ENCODE measurements around the gene CEP41.

Gene CEP41

DNA sequence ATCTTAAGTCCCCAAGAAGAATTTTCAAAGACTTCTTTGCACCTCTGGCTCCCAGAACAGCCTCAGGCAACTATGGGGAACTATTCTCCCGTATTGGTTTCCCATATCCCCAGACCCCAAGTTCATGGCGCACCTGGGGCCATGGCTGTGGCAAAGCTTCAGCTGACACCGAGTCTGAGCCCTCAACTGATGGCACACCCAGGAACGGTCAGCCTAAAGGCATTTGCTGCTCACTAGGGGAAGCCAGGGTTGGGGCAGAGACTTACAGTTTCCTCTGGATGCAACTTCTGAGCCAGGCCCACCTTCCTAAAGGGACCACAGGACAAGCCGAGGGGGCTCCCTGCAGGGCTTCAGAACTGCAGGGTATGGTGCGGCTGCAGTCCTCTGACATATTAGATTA lies 74.3 kb downstream of the CEP41 start:
- DNase-seq: no peak

DNA sequence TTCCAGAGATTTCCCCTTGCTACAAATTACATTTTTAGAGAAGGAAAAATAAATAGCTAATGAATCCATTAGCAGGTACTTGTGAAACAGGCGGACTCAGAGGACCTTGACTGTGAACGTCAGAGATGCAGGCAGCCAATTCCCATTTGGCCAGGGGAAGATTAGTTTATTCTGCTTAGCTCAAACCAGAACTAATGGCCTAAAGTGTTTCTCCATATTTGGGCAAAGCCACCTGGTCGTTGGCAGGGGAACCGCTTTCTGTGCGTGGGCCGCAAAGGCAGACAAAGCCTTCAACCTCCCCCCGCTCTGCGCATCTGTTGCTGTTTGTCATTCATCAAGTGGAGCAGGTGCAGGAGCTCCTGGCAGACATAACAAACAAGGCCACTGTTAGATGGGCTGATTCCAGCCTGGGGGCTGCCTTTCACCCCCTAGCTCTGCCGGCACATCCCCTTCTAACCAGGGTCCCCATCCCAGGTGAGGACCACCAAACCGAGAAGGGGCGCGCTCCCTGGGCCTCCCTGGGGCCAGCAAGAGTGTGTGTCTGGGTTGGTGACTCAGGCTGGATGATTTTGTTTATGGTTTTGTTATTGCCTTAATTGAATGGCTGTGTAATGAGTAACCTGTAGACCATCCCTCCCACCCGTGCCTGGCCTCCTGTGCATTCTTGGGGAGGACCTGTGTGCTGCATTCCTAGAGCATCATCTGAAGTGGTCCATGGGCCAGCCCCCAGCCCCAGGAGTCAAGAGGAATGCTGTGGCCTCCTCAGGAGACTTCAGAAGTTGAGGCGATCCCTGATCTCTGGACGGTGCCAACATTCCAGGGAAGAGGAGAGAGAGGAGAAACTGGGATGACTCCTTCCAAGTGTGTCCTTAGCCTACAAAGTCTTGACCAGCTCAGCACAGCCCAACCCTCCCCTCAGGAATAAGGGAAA lies 75.0 kb downstream of the CEP41 start:
- peak in 1 of 2 experiments; percentile 11 for DNase-seq

DNA sequence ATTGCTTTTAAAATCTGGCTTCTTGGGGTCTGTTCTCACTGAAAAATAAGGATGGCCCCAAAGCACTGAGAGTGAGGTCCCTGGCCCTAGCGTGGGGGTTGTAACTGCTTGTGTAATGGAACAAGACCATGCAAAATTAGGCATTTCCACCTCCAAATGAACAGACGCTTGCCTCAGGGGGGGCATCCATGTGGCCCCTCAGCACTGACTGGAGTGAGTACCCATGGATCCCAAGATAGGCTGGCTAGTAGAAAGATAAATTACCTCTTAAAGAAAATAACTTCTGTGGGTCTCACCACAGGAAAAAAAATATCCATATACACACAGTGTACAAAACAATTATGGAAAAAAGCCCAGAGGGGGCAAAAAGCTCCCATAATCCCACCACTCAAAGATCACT lies 75.7 kb downstream of the CEP41 start:
- no peak for DNase-seq

GRCh38 chr7:130364451-130364850 lies 76.4 kb downstream of the CEP41 start:
- no peak for DNase-seq

- peak in 1 of 2 experiments; percentile 9 for DNase-seq
Measured at GRCh38 chr7:130363026-130363847, 77.6 kb downstream of the CEP41 start.

DNA sequence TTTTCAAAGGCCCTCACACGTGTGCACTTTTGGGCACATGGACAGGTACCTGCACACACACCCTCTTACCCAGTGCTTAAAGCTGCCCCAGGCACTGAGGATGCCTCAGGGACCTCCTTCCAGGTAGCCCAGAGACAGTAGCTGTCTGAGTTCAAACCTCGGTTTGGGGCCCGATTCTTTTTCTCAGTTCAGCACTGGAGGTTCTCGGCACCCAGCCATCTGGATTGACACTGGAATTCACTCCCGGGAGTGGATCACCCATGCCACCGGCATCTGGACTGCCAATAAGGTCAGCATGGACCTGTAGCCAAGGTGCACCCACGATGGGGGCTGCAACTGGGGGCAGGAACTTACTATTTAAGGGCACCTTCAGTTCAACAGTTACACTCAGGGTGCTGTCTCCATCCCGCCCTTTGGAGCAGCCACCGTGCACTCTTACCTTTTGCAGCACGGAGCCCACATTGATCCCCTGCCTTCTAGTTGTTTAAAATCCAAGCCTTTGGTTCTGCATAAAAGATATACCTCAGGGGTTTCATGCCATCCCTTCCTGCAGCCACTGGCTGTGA lies 78.5 kb downstream of the CEP41 start:
- no peak for DNase-seq

GRCh38 chr7:130361681-130362080 lies 79.1 kb downstream of the CEP41 start:
- DNase-seq: no peak

DNA sequence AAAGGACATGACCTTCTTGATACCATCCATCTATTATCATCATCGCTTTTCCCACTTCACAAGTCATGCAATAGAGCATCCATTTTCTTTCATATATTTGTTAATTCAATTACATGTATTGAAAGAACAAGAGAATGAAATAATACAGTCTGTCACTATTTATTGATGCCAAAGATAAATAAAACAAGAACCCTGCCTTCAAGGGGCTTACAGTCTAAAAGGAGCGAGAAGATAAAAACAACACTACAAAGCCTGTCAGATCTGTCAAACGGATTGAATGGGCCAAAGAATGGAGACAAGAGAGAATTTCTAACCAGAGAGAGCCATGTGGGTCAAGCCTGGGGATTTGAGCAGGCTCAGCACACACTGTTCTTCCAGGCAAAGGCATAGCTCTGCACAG lies 80.3 kb downstream of the CEP41 start:
- no peak for DNase-seq

DNA sequence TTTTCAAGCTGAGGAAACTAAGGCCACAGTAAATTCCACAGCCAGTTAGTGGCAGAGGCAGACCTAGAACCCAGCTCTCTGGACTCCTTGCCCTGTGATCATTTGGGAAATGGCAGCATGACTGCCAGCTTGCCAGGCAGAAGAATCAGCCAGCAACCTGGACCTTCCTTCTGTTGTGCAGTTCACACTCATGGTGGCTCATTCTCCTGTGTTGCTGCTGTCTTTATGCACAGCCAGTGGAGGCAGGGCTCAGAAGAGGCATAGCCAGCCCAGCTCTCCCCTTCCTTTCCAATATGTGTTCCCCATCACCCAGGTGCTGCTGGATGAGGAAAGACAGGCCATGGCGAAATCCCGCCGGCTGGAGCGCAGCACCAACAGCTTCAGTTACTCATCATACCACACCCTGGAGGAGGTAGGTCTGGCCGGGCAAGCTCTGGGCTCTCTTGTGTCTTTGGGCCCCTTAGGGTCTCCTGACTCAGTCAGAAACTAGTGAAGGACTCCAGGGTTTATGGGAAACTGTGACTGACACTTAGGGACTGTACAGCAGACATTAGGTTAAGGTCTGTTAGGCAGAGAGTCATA lies 81.4 kb downstream of the CEP41 start:
- DNase-seq: no peak

- DNase-seq: no peak
Measured at GRCh38 chr7:130358471-130358870, 82.3 kb downstream of the CEP41 start.

DNA sequence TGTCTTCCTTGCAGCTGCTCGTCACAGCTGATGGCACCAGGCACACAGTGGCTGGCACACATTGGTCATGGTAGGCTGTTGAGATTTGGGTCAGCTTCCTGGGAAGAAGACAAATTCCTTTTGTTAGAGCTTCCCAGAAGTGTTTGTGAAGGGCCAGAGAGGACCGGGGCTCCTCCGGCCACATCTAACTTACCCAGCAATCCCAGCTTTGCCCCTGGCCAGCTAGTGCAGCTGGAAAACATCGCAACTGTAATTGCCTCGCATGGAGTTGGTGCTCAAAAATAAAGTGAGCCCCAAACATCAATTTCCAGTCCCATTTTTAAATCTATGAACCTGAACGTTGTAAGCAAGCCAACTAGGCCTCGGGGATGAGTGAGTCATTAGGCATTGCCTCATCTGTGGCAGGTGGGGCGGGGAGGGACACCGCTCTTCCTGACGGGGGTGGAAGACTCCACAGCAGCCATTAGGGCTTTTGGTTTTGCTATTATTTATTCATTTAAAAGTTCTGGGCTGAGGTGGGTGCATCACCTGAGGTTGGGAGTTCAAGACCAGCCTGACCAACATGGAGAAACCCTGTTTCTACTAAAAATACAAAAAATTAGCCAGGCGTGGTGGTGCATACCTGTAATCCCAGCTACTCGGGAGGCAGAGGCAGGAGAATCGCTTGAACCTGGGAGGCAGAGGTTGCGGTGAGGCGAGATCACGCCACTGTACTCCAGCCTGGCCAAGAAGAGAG lies 83.8 kb downstream of the CEP41 start:
- DNase-seq: no peak

DNA sequence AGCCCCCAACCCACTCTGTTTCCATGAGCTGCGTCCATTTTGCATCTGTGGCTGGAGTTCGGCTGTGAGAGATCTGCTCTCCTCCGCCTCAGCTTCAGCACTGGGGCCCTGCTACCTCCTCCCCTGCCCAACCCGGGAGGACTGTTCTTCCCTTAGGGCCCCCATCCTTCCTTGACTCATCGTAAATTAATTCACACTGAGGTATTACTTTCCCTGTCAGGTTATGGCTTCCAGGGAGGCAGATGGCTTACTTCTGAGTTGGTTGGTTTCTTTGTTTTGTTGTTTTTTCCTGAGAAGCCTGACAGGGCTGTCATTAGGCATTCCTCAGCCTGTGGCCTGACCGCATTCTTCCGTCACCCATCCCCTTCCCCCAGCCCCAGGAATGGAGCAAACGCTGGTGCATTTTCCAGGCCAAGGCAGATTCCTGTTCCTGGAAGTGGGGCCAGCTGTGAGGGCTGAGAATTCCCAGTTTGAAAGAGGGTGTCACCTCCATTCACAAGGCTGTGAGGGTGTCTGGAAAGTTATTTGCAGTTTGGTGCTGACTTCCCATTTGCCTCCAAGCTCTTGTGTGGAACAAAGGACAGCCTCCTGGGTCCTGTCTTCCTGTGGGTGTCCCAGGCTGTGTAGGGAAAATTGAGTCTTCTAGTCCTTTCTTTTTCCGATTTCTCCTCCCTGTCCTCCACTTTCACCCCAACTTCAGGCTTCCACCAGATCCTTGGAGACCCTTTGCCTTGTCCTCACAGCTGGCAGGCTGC lies 84.5 kb downstream of the CEP41 start:
- DNase-seq: no peak

- DNase-seq: no peak
Measured at GRCh38 chr7:130353196-130353595, 87.6 kb downstream of the CEP41 start.

DNA sequence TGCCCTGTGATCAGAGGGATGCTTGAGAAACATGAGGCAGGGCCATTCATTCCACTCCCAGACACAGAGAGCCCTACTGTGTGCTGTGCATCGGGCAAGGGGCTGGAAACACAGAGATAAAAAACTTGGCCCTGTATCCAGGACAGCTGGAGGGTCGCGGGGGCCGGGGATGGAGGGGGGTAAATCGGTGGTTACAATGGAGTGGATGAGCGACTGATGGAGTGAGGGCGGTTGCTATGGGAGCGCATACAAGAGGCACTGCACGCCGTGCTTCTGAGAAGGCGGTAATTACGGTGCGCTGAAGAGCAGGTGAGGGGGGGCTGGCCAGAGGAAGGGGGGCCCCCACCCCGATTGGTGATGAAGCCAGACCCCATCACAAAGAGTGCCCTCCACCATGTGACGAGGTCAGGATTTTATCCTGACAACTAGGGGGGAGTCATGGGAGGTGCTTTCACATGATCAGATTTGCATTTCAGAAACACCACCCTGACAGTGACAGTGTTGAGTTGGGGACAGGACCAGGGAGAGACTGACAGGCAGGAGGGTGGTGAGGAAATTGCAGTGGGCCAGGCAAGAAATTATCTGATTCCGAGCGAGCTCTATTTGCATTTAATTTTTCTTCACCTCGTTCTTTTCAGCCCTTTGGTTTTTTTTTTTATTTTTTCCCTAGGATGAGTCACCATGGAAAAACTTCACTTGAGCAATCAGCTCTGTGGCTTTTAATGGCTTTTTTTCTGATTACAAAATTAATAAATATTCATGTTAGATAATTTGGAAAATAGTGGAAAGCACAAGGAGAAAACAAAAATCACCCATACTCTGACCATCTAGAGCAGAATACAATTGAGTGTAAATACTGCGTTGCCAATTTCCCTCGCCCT lies 88.4 kb downstream of the CEP41 start:
- no peak for DNase-seq

GRCh38 chr7:130351791-130352090 lies 89.1 kb downstream of the CEP41 start:
- DNase-seq: no peak

DNA sequence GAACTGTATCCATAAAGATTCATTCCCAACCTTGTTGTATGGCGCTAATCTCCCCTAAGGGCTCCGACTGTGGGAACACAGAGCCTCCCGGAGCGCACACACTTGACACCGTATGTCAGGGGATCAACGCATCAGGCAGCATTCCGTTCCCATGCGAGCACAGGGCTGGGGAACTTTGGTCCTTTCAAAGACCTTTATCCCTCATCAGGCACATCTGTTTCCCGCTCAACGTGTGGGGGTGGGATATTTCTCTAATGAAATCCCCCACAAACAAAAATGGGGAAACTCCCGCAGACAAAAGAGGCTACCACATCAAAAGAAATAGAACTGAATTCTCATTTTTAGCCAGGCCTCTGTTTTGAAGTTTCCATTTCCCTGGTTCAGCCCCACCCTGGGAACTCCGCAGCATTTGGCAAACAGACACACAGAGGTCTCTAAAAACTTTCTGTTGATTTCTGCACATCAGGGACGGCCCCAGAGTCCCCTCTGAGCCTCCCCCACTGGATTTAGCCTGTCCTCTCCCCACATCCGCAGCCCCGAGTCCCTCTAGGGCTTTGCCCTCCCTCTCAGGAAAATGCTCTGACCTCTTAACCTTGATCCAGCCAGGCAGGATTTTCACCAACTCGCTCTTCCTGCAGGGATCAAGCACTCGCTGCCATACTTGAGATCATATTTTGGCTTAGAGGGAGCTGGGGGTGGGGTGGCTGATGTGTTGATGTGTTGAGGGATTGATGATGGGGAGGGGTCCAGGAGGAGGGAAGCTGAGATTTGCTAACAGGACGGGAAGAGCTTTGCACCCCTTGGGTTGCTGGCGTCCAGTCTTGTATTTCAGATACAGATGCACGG lies 89.6 kb downstream of the CEP41 start:
- DNase-seq: no peak

DNA sequence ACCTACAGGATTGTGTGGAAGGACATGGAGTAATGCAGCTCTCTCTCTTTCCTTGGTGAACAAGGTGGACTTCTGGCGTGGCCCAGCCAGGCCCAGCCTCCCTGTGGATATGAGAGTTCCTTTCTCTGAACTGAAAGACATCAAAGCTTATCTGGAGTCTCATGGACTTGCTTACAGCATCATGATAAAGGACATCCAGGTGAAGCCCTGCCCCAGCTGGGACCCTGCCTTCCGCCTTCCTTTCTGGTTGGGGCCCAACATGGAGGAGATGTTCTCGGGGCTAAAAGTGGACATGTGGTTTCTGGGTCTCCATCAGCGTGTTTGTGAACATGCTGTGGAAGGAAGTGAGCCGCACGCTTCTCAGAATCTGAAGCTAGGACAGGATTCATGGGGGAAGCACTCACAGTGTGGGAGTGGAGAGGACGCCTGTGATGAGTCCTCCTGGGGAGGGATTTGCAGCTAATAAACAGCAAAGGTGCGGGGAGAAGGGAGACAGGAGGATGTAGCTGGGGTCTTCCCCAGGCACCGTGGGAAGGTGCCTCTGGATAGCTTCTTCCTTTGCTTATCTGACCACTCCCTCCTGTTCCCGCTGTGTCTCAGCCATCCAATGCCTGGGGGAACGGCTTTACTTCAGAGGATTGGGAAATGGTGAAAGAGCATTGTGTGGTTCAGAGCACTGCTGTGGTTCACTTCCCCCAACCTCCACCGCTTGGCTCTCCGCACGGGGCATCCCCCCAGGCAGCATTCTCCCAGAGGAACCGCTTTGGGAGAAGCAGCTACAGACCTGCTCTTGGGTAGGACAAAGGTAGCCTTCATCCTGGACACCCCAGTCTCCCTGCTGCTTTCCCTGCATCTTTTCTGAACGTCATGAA lies 90.7 kb downstream of the CEP41 start:
- DNase-seq: no peak

DNA sequence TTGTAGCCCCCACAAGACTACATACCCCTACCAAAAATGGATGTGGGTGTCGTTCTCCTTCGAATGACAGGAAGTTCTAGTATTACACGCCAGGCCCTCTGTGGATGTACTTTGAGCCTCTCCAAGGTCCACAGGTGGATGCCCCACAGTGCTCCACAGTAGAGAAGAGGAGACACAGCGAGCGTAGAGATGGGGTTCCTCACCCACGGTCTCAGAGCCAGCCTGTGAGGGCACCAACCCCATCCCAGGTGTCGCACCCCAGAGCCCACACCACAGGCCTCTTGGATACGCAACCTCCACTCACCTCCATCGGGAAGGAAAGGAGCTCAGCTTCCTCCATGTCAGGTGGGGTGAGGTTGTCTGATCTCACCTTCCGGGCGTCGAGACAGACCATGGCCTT lies 93.9 kb downstream of the CEP41 start:
- no peak for DNase-seq

Measured in stimulated activated CD4-positive, alpha-beta T cell treated with anti-CD3 and anti-CD28 coated beads, Interleukin-4, amount 100 ng/mL, for 4 hours (primary cell).